Sigmoid colon (tissue), 4 donors: Measurements from ENCODE around the gene TRIM65.

Experiments used
- CTCF ChIP-seq, 4 experiments: fragments of 450-650 bp in 3 of 4; fragments of 200-600 bp in 1 of 4; IDR thresholded peaks; one replicate each; pipeline ENCODE4 v1.5.1; 2016 to 2019; ENCODE audit warnings: antibody characterized with exemption in 4 of 4, mild to moderate bottlenecking in 3 of 4, moderate library complexity in 2 of 4
- EP300 ChIP-seq, 4 donors: sonication (generic); formaldehyde crosslinking; IDR thresholded peaks; one replicate each; pipeline ENCODE4 v1.6.1; 2017; ENCODE audit warnings: antibody characterized with exemption in 4 of 4
- POLR2A ChIP-seq, 2 donors: fragments of 450-650 bp; IDR thresholded peaks; one replicate each; pipeline ENCODE4 v1.6.1; 2016; ENCODE audit warnings: antibody characterized with exemption in 2 of 2, mild to moderate bottlenecking in 2 of 2, moderate library complexity in 2 of 2
- POLR2AphosphoS5 ChIP-seq, 4 donors: sonication (generic); formaldehyde crosslinking; IDR thresholded peaks; one replicate each; pipeline ENCODE4 v1.6.1; 2017; ENCODE audit warnings: antibody characterized with exemption in 4 of 4

GRCh38 chr17:75877752-75878173, 19.0 kb downstream of the TRIM65 start:
- TF ChIP-seq CTCF (IDR thresholded peaks at IDR 0.05) (peak; percentile 29 to 60 (median 44)), POLR2AphosphoS5 (IDR thresholded peaks at IDR 0.05) (no peak), POLR2A (IDR thresholded peaks at IDR 0.05) (no peak), EP300 (IDR thresholded peaks at IDR 0.05) (no peak)
